Measurements from ENCODE around the gene FARS2. TPM values are rescaled to one million over a fixed set of nuclear protein-coding genes. Genes with fewer than 3 reads are reported as not detected.

Gene FARS2
- polyA plus RNA-seq, 3 donors = 12.2 to 21.6 (median 17.7) TPM

DNA sequence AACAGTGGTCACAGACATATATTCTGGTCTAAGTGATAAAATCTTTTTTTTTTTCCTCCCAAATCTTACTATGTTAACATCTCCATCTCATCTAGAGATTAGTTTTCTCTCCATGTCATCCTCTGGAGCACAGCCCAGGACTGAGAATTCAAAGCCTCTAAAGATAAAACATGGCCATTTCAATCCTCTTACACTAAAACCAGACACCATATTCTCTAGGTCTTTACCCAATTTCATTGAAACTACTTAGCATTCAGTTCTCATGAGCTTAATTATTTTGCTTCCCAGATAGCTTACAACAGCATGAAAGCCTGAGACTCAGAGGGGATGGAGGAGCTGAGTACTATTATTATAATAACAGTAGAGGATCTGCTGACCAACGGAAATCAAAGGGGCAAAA lies 92.7 kb downstream of the FARS2 start:
- no peak for DNase-seq
- Histone ChIP-seq H3K36me3 (replicated peaks in 1 of 2; ENCODE audit: control insufficient read depth in 1 of 2, insufficient read depth in 2 of 2, low read length in 2 of 2) (no peaks in the 10 kb centered on the region), H3K9me3 (replicated peaks in 1 of 2; ENCODE audit: control insufficient read depth in 1 of 2, insufficient read depth in 1 of 2, low read length in 2 of 2) (no peaks in the 10 kb centered on the region), H3K27ac (ENCODE audit: low read depth in 1 of 2, low read length in 2 of 2) (no peak overlapping the region), H3K4me3 (replicated peaks in 1 of 3; ENCODE audit: low read depth in 2 of 3, low read length in 3 of 3) (no peak overlapping the region), H2AFZ (ENCODE audit: insufficient read depth, low read depth, low read length, poor library complexity, severe bottlenecking) (no peak overlapping the region), H3K4me2 (replicated peaks; ENCODE audit: extremely low read depth, low read length, poor library complexity, severe bottlenecking) (no peak overlapping the region), H3K27me3 (ENCODE audit: control insufficient read depth in 2 of 2, insufficient read depth in 2 of 2, low read length in 2 of 2) (no peaks in the 10 kb centered on the region), H3K79me2 (ENCODE audit: insufficient read depth, low read length) (no peaks in the 10 kb centered on the region), H4K20me1 (ENCODE audit: insufficient read depth, low read length) (no peaks in the 10 kb centered on the region), H3K4me1 (ENCODE audit: control insufficient read depth in 1 of 2, insufficient read depth in 2 of 2, low read length in 2 of 2) (no peaks in the 10 kb centered on the region), H3K9ac (ENCODE audit: insufficient read depth, low read length, poor library complexity, severe bottlenecking) (no peak overlapping the region)
- Mint-ChIP-seq H3K9me3 (no peaks in the 10 kb centered on the region), H3K27ac (no peak overlapping the region), H3K36me3 (peaks cover 0 to 2% of the 10 kb centered on the region in 2 donors), H3K27me3 (ENCODE audit: low read depth in 3 of 3) (peaks cover 0 to 1% (median 0%) of the 10 kb centered on the region in 3 donors), H3K4me1 (no peaks in the 10 kb centered on the region), H3K4me3 (no peak overlapping the region)
- no CpG with 5 or more reads among the region's 1 CpG for WGBS (ENCODE audit: insufficient coverage)
- TF ChIP-seq, protein P1, sequence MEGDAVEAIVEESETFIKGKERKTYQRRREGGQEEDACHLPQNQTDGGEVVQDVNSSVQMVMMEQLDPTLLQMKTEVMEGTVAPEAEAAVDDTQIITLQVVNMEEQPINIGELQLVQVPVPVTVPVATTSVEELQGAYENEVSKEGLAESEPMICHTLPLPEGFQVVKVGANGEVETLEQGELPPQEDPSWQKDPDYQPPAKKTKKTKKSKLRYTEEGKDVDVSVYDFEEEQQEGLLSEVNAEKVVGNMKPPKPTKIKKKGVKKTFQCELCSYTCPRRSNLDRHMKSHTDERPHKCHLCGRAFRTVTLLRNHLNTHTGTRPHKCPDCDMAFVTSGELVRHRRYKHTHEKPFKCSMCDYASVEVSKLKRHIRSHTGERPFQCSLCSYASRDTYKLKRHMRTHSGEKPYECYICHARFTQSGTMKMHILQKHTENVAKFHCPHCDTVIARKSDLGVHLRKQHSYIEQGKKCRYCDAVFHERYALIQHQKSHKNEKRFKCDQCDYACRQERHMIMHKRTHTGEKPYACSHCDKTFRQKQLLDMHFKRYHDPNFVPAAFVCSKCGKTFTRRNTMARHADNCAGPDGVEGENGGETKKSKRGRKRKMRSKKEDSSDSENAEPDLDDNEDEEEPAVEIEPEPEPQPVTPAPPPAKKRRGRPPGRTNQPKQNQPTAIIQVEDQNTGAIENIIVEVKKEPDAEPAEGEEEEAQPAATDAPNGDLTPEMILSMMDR (IDR thresholded peaks at IDR 0.05) = no peak
- intact Hi-C loops (cut with micrococcal nuclease) = no loop called here

DNA sequence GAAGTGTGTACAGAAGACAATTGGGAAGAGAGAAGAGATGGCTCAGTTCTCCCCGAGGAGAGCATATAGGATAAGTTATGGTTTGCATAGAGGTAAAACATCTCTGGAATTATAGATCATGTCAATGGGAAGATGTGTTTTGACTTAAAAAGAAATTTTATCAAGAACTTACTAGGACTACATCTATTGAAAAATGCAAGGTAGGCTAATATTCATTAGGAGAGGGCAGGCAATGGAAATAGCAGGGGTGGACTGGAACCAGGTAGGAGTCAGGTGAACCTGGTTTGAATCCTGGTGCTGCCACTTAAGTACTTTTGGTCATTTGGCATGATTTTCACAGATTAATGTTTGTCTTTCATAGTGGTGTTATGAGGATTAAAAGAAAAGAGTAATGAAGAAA lies 96.2 kb downstream of the FARS2 start:
- no peak overlapping the region for H3K4me3 ChIP-seq (replicated peaks in 1 of 3; ENCODE audit: low read depth in 2 of 3, low read length in 3 of 3)
- Mint-ChIP-seq H3K27me3 (ENCODE audit: low read depth in 3 of 3) (no peaks in the 10 kb centered on the region), H3K4me3 (no peak overlapping the region), H3K9me3 (no peaks in the 10 kb centered on the region), H3K36me3 (peaks cover 0 to 2% of the 10 kb centered on the region in 2 donors), H3K27ac (no peak overlapping the region), H3K4me1 (no peaks in the 10 kb centered on the region)
- H3K79me2 ChIP-seq (ENCODE audit: insufficient read depth, low read length) = no peaks in the 10 kb centered on the region
- H3K36me3 ChIP-seq (replicated peaks in 1 of 2; ENCODE audit: control insufficient read depth in 1 of 2, insufficient read depth in 2 of 2, low read length in 2 of 2) = no peaks in the 10 kb centered on the region
- DNase-seq = no peak
- H3K4me1 ChIP-seq (ENCODE audit: control insufficient read depth in 1 of 2, insufficient read depth in 2 of 2, low read length in 2 of 2) = no peaks in the 10 kb centered on the region
- intact Hi-C loops (cut with micrococcal nuclease) = no loop called here
- H3K9ac ChIP-seq (ENCODE audit: insufficient read depth, low read length, poor library complexity, severe bottlenecking) = no peak overlapping the region
- no peaks in the 10 kb centered on the region for H3K9me3 ChIP-seq (replicated peaks in 1 of 2; ENCODE audit: control insufficient read depth in 1 of 2, insufficient read depth in 1 of 2, low read length in 2 of 2)
- WGBS (ENCODE audit: insufficient coverage) = 100% methylated on average over 1 of the region's 1 CpG
- H4K20me1 ChIP-seq (ENCODE audit: insufficient read depth, low read length) = no peaks in the 10 kb centered on the region
- TF ChIP-seq, protein P1 (IDR thresholded peaks at IDR 0.05) = no peak
- no peaks in the 10 kb centered on the region for H3K27me3 ChIP-seq (ENCODE audit: control insufficient read depth in 2 of 2, insufficient read depth in 2 of 2, low read length in 2 of 2)
- no peak overlapping the region for H2AFZ ChIP-seq (ENCODE audit: insufficient read depth, low read depth, low read length, poor library complexity, severe bottlenecking)
- no peak overlapping the region for H3K4me2 ChIP-seq (replicated peaks; ENCODE audit: extremely low read depth, low read length, poor library complexity, severe bottlenecking)
- H3K27ac ChIP-seq (ENCODE audit: low read depth in 1 of 2, low read length in 2 of 2) = no peak overlapping the region

All from CD14-positive monocyte (primary cell).